ENCODE data around the gene HMGN3.

GRCh38 chr6:79260772-79261171 is 26.3 kb upstream of the HMGN3 start:
- TF ChIP-seq POLR2A (IDR thresholded peaks at IDR 0.05), result no peak
- TF ChIP-seq CTCF (IDR thresholded peaks at IDR 0.05), result no peak
